GM12873 (cell line): ENCODE data around the gene OSCP1.

Experiments
- CTCF ChIP-seq: IDR thresholded peaks from 2 replicates; pipeline ENCODE4 v1.5.1; 2012; ENCODE audit warnings: low read depth, mild to moderate bottlenecking, moderate library complexity, low read length, control low read depth; ENCODE audit not compliant: insufficient read depth; ENCODE audit errors: missing control alignments

OSCP1 gene

GRCh38 chr1:36450270-36450918 lies at the start of gene OSCP1:
OSCP1 (minus strand) TSS chr1:36450451; CDS start chr1:36450369, 82 bp downstream.
- no peak for TF ChIP-seq CTCF

- TF ChIP-seq CTCF: no peak
These were observed 47.0 kb upstream of the OSCP1 start for GRCh38 chr1:36497207-36497606.

GRCh38 chr1:36494971-36495370 lies 44.7 kb upstream of the OSCP1 start:
- TF ChIP-seq CTCF: no peak

- TF ChIP-seq CTCF: no peak
These were observed 43.3 kb upstream of the OSCP1 start for GRCh38 chr1:36493524-36493923.

- no peak for TF ChIP-seq CTCF
These were observed 42.2 kb upstream of the OSCP1 start for GRCh38 chr1:36492491-36492890.

GRCh38 chr1:36487906-36488305 lies 37.7 kb upstream of the OSCP1 start:
- TF ChIP-seq CTCF: no peak

GRCh38 chr1:36486439-36487335 lies 36.4 kb upstream of the OSCP1 start:
- TF ChIP-seq CTCF: no peak
